HepG2 (cell line): ENCODE data around the gene NBEAL1. TPM values are rescaled to one million over a fixed set of nuclear protein-coding genes. Genes with fewer than 3 reads are reported as not detected.

Experiments
- CHCHD3 ChIP-seq: sonication (generic); formaldehyde crosslinking; IDR thresholded peaks from 2 replicates; pipeline ENCODE4 v1.8.0; 2022; ENCODE audit warnings: mild to moderate bottlenecking, missing genetic modification reagents, moderate library complexity
- DPF2 ChIP-seq: sonication (generic); formaldehyde crosslinking; IDR thresholded peaks from 2 replicates; pipeline ENCODE4 v1.4.0; 2020; ENCODE audit warnings: mild to moderate bottlenecking, low read depth, missing genetic modification reagents, borderline replicate concordance
- EZH2 ChIP-seq: conservative IDR thresholded peaks from 2 replicates; pipeline ENCODE4 v1.6.1; 2012; ENCODE audit warnings: mild to moderate bottlenecking, low read depth, low read length, moderate library complexity
- FOSL2 ChIP-seq: sonication (generic); formaldehyde crosslinking; IDR thresholded peaks from 2 replicates; pipeline ENCODE4 v1.4.0; 2020; ENCODE audit warnings: missing genetic modification reagents
- FOXA3 ChIP-seq: IDR thresholded peaks from 2 replicates; pipeline ENCODE4 v1.6.1; 2016; ENCODE audit warnings: missing genetic modification reagents, missing compliant biosample characterization
- HNRNPH1 ChIP-seq: fragments of 200-400 bp; formaldehyde crosslinking; optimal IDR thresholded peaks from 2 replicates; pipeline ENCODE3; 2017; ENCODE audit warnings: mild to moderate bottlenecking, low read depth, low read length
- HNRNPL ChIP-seq: fragments of 200-400 bp; formaldehyde crosslinking; IDR thresholded peaks from 2 replicates; pipeline ENCODE4 v1.6.1; 2017; ENCODE audit warnings: mild to moderate bottlenecking, low read depth, low read length
- HOXA3 ChIP-seq: sonication (generic); formaldehyde crosslinking; IDR thresholded peaks from 2 replicates; pipeline ENCODE4 v1.5.0; 2020; ENCODE audit warnings: missing genetic modification reagents
- HOXA7 ChIP-seq: sonication (generic); formaldehyde crosslinking; IDR thresholded peaks from 2 replicates; pipeline ENCODE4 v1.8.1; 2022; ENCODE audit warnings: mild to moderate bottlenecking, missing genetic modification reagents, moderate library complexity
- IKZF1 ChIP-seq: fragments of 450-650 bp; IDR thresholded peaks from 2 replicates; pipeline ENCODE4 v1.7.1; 2016
- MAX ChIP-seq: IDR thresholded peaks from 2 replicates; pipeline ENCODE4 v1.6.1; 2012; ENCODE audit warnings: inconsistent platforms
- MAZ ChIP-seq, 2 experiments: sonication (generic) in 1 of 2; formaldehyde crosslinking in 1 of 2; IDR thresholded peaks; 2 replicates each; pipeline versions ENCODE4 v1.5.0 to v1.6.1; 2012 to 2020; ENCODE audit warnings: low read depth in 2 of 2, mild to moderate bottlenecking in 2 of 2, borderline replicate concordance in 1 of 2, improper control_type of control experiment in 1 of 2, low read length in 1 of 2, missing genetic modification reagents in 1 of 2, moderate library complexity in 1 of 2
- MEIS2 ChIP-seq: sonication (generic); formaldehyde crosslinking; IDR thresholded peaks from 2 replicates; pipeline ENCODE4 v1.9.0; 2021; ENCODE audit warnings: mild to moderate bottlenecking, missing genetic modification reagents
- MTF1 ChIP-seq: sonication (generic); formaldehyde crosslinking; IDR thresholded peaks from 2 replicates; pipeline ENCODE4 v1.5.0; 2020; ENCODE audit warnings: missing genetic modification reagents
- NCOA5 ChIP-seq: sonication (generic); formaldehyde crosslinking; IDR thresholded peaks from 2 replicates; pipeline ENCODE4 v1.4.0; 2020; ENCODE audit warnings: missing genetic modification reagents
- NFE2L2 ChIP-seq: fragments of 150-350 bp; IDR thresholded peaks from 2 replicates; pipeline ENCODE4 v1.6.1; 2014; ENCODE audit warnings: low read length
- NFKB2 ChIP-seq: sonication (generic); formaldehyde crosslinking; IDR thresholded peaks from 2 replicates; pipeline ENCODE4 v1.4.0; 2020; ENCODE audit warnings: missing genetic modification reagents, borderline replicate concordance
- POLR2AphosphoS5 ChIP-seq: IDR thresholded peaks from 2 replicates; pipeline ENCODE4 v1.6.1; 2012; ENCODE audit warnings: low read depth, low read length
- REL ChIP-seq: sonication (generic); formaldehyde crosslinking; conservative IDR thresholded peaks from 2 replicates; pipeline ENCODE4 v1.8.0; 2022; ENCODE audit warnings: mild to moderate bottlenecking, missing genetic modification reagents, moderate library complexity
- RNF2 ChIP-seq: fragments of 450-650 bp; conservative IDR thresholded peaks from 2 replicates; pipeline ENCODE4 v1.6.1; 2016; ENCODE audit warnings: low read depth
- SALL1 ChIP-seq: sonication (generic); formaldehyde crosslinking; IDR thresholded peaks from 2 replicates; pipeline ENCODE4 v1.8.0; 2022; ENCODE audit warnings: mild to moderate bottlenecking, missing genetic modification reagents
- SIX4 ChIP-seq: sonication (generic); formaldehyde crosslinking; IDR thresholded peaks from 2 replicates; pipeline ENCODE4 v1.4.0; 2020; ENCODE audit warnings: missing genetic modification reagents
- SMAD1 ChIP-seq: sonication (generic); formaldehyde crosslinking; IDR thresholded peaks from 2 replicates; pipeline ENCODE4 v1.4.0; 2020; ENCODE audit warnings: missing genetic modification reagents, low read depth, mild to moderate bottlenecking, borderline replicate concordance
- TBX3 ChIP-seq: fragments of 450-650 bp; IDR thresholded peaks from 2 replicates; pipeline ENCODE4 v1.6.1; 2017; ENCODE audit warnings: antibody characterized with exemption, mild to moderate bottlenecking, inconsistent platforms, borderline replicate concordance
- ZC3H4 ChIP-seq: sonication (generic); formaldehyde crosslinking; IDR thresholded peaks from 2 replicates; pipeline ENCODE4 v1.4.0; 2020; ENCODE audit warnings: missing genetic modification reagents, borderline replicate concordance
- ZNF124 ChIP-seq: sonication (generic); formaldehyde crosslinking; IDR thresholded peaks from 2 replicates; pipeline ENCODE4 v1.4.0; 2020; ENCODE audit warnings: missing genetic modification reagents
- ZNF143 ChIP-seq: sonication (generic); formaldehyde crosslinking; IDR thresholded peaks from 2 replicates; pipeline ENCODE4 v1.4.0; 2020; ENCODE audit warnings: missing genetic modification reagents
- ZNF275 ChIP-seq: sonication (generic); formaldehyde crosslinking; IDR thresholded peaks from 2 replicates; pipeline ENCODE4 v1.8.0; 2022; ENCODE audit warnings: missing genetic modification reagents, mild to moderate bottlenecking, inconsistent platforms, borderline replicate concordance
- ZNF572 ChIP-seq: sonication (generic); formaldehyde crosslinking; IDR thresholded peaks from 2 replicates; pipeline ENCODE4 v1.5.1; 2020; ENCODE audit warnings: mild to moderate bottlenecking, missing genetic modification reagents
- ZNF605 ChIP-seq: sonication (generic); formaldehyde crosslinking; IDR thresholded peaks from 2 replicates; pipeline ENCODE4 v1.8.0; 2022; ENCODE audit warnings: mild to moderate bottlenecking, missing genetic modification reagents
- ZNF775 ChIP-seq: sonication (generic); formaldehyde crosslinking; IDR thresholded peaks from 2 replicates; pipeline ENCODE4 v1.4.0; 2020; ENCODE audit warnings: missing genetic modification reagents, mild to moderate bottlenecking, moderate library complexity, borderline replicate concordance
- polyA plus RNA-seq, 8 experiments: library from polyadenylated mRNA; depleted of rRNA in 3 of 8; stranded (reverse) in 7 of 8; unstranded in 1 of 8; fragments of >200 nt; fragmentation: Illumina TruSeq in 4 of 8; extraction: Trizol in 4 of 8; gene quantifications; 2 replicates each; pipeline versions ENCODE4 v1.2.1 to v1.2.3, GENCODE V29; 2011 to 2016; ENCODE audit warnings: low read depth in 4 of 8, missing spikeins in 1 of 8, mixed read lengths in 1 of 8; ENCODE audit not compliant: insufficient read depth in 1 of 8
- total RNA-seq, 5 experiments: library from RNA; depleted of rRNA; stranded (reverse); fragments of >200 nt; fragmentation: Illumina TruSeq; extraction: Trizol; gene quantifications; 2 replicates each; pipeline ENCODE4 v1.2.3, GENCODE V29; 2016; ENCODE audit warnings: low read depth in 1 of 5

Gene NBEAL1
- total and polyA plus RNA-seq, 2 of the 13 experiments (the other 11 are each of a cell fraction or from before 2014, with no cell fraction given) = 6.4 to 15.7 TPM

GRCh38 chr2:203238704-203239526, 224.2 kb downstream of the NBEAL1 start, which contains the start of gene CYP20A1 (continued):
- peak; percentile 100 for TF ChIP-seq ZNF605 (CRISPR knock-in tag)
- peak; percentile 21; the same call in 1 of the 2 replicates for TF ChIP-seq FOSL2
- TF ChIP-seq DPF2 = no peak
- peak; percentile 62; the same call in 1 of the 2 replicates for TF ChIP-seq ZNF775 (CRISPR knock-in tag)
- peak; percentile 96 for TF ChIP-seq POLR2AphosphoS5
- peak; percentile 79 for TF ChIP-seq HNRNPL
- TF ChIP-seq ZNF143 = peak; percentile 86
- peak; percentile 87; the same call in 1 of the 2 replicates for TF ChIP-seq ZNF124
- TF ChIP-seq NFKB2 = peak; percentile 91; the same call in 1 of the 2 replicates
- no peak; the same call in none of the 2 replicates for TF ChIP-seq CHCHD3 (CRISPR knock-in tag)
- 0 out of 2 replicates have a peak, but pooled peaks have one; percentile 60 for TF ChIP-seq TBX3
- peak; percentile 93 for TF ChIP-seq SALL1 (CRISPR knock-in tag)
- no peak for TF ChIP-seq HNRNPH1
- TF ChIP-seq MEIS2 (CRISPR knock-in tag) = peak; percentile 81; the same call in 1 of the 2 replicates
- no peak for TF ChIP-seq EZH2
- peak; percentile 90 for TF ChIP-seq MAX
- TF ChIP-seq ZNF572 (CRISPR knock-in tag) = peak; percentile 80
- TF ChIP-seq NFE2L2 = no peak
- TF ChIP-seq MTF1 (CRISPR knock-in tag) = peak; percentile 97
- TF ChIP-seq MAZ (IDR thresholded peaks at IDR 0.05; ENCODE audit: borderline replicate concordance, low read depth, low read length) = peak; percentile 96
- TF ChIP-seq MAZ (CRISPR knock-in tag; IDR thresholded peaks at IDR 0.05; ENCODE audit: low read depth) = peak; percentile 97
- TF ChIP-seq FOXA3 (CRISPR knock-in tag) = peak; percentile 50
- TF ChIP-seq HOXA3 = peak; percentile 85
- TF ChIP-seq RNF2 = peak; percentile 60; the same call in 1 of the 2 replicates
- TF ChIP-seq SIX4 (CRISPR knock-in tag) = no peak; the same call in none of the 2 replicates
- TF ChIP-seq REL (CRISPR knock-in tag) = no peak
- TF ChIP-seq ZC3H4 (CRISPR knock-in tag) = no peak
- no peak for TF ChIP-seq HOXA7
- no peak for TF ChIP-seq NCOA5 (CRISPR knock-in tag)
- peak; percentile 96 for TF ChIP-seq ZNF275
- TF ChIP-seq SMAD1 = peak; percentile 73; the same call in 1 of the 2 replicates
- no peak for TF ChIP-seq IKZF1
